Hippocampal formation (tissue), 2 donors: Measurements from ENCODE around the gene CELSR3.

Source experiments
- DNase-seq, 2 donors: peaks; one replicate each; lab custom pipeline; 2025; lab: John Stamatoyannopoulos, UW

Gene CELSR3

DNA sequence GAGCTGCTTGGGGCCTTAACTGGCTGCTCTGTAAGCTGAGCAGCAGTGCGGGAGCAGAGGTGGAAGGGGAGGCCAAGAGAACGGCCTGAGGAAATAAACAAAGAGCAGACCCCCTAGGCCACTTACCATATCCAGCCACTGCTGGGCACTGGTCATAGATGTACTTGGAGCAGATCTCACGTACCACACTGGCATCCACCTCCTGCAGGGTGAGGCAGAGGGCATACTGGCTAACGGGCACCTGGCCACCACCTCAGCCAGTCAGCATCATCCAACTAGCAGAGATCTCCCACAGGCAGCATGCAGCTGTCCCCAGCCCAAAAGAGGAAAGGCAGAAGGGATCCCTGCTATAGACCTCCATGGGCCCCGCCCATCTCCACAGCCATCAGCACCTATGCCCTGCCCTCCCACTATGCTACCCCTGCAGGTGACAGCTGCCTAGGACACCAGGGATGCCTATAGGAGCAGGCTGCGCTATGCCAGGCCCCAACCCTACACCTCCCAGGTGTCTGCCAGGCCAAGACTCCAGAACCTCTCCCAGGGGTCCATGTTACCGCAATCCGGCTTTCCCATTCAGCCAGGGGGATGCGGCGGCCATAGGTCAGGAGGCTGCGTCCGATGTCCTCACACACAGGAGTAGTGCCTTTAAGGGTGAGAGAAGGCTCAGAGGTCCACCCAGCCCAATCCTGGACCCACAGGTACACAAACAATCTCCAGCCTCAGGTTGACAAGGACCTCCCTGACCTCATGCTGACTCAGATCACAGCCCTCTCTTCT, 63.0 kb downstream of the CELSR3 start:
- DNase-seq = no peak

DNA sequence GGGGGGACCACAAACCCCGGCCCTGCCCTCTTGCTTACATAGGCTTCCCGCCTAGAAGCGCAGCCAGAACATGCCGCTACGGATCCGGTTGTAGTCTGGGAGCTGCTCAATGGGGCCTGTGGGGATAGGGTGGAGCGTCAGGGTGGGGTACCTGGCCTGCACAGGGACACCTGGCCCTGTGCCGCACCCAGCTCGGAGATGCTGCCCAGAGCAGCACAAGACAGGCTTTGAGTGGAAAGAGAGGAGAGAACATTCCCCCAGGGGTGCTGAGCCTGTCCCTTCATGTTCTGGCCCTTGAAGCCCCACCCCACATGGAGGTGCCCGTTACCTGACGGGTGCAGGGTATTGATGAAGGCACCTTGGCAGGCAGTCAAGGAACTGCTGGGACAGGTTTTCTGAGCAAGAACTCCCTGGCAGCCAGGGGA, 63.6 kb downstream of the CELSR3 start:
- DNase-seq = no peak

DNA sequence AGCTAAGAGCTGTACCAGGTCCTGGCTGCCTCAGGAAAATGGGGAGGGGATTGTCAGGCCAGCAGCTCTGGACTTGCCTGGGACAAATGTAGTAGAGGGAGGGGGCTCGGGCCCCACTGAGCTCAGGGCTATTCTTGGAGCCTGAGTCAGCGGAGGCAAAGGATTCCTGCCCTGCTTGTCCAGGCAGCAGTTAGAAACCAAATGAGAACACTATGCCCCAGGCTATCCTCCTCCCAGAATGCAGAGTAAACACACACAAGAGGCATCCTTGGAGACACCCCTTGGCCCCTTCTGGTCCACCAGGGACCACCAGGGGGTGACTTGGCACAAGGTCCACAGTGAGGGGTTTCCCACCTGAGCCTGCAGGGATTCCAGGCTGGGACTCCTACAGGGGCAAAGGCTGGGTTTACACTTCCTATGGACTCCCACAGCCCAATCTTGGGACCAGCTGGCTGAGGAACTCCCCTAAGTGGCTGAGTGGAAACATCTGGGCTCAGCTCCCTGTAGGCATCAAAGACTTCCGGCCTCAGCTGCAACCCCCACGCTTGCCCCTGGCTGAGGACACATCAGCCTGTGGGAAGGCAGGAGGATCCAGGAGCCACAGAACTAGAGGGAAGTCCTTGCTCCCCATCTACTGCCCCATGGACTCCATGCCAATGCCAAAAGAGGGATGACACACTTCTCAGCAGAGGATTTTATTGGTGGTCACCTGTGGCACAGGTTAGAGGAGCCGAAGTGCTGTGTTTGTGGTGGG, 64.2 kb downstream of the CELSR3 start:
- DNase-seq = no peak

DNA sequence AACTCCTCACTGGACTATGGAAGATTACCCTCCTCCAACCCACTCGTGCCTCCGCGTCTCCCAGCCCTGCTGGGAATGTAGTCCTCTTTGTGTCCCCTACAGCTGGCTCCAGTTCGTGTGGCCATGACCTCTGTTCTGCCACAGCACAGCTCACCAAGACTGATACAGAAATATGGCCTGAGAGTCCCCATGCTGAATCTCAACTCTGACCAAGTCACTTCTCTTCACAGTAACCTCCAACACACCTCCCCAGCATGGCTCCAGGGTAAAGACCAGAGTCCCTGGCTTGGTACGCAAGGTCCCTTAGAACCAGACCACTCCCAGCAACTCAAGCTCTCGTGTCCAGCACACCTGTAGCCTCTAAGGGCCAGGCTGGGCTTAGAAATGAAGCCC, 65.3 kb downstream of the CELSR3 start:
- DNase-seq = no peak

DNA sequence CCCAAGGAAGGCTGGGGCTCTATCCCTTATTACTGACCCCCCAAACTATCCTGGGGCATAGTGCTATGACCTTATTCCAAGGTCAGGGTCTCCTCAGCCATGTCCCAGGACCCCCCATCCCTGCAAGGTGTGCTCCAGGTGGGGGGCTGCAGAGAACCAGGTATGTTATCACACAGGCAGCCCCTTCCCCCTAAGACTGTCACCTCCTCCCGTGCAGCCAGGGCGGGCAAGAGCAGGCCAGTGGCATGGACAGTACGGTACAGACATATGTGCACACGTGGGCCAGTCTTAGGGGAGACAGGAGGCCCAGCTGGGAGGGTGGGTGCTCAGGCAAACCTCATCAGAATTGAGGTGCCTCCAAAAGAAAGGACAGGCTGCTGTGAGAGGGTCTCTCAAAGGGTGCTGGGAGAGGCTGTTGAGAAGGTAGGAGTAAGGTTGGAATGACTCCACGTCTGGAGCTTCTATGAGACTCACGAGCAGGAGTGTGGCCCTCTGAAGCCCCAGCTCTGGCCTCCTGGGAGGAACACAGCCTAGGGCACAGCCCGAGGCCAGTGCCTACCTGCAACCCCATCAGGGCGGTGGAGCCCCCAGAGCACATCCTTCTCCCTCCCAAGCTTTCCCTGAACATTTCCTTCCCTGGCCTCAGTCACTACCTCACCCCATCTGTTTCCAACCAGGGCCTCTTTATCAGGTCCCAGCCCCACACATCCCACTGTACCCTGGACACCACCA, 65.8 kb downstream of the CELSR3 start:
- DNase-seq = no peak

DNA sequence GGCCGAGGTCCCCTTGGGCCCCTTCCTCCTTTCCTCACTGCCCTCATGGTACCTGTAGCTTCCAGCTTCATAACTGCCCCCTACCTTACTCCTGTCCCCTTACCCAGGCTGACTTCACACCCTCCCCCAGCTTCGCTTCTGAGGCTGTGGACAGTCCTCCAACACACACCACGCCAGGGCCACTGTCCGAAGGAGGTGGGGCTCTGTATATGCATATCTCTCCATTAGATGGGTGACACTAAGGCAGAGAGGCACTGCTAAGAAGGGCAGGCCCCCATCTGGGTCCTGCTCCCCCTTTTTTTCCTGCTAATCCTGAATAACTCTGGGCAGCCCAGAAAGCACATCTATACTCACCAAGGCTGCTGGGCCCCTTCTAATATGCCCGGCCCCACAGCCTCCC, 66.5 kb downstream of the CELSR3 start:
- DNase-seq = no peak

DNA sequence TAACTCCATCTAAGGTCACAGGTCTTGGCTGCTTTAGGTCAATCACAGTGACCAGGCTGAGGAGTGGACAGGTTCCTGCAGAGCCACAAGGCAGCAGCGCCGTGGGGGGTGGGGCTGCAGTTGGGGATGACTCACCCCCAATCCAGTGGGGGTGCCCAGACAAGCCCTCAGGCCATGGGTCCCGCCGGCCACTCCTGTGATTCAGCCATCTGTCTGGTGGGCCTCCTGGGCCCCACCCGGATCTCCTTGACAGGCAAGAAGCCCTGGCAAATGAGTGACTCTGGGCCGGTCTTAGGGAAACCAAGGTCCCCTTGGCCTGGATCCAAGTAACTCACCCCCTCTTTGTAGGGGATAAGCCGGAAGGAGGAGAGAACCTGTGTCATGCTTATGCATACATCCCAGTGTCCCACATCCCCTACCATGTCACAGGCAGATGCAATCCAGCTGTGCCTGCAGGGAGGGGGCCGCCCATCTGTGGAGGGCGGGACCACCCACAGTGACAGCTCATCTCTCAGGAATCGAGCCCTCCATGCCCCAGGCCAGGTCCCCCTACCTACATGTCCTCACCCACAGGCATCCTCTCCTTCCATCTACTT, 67.1 kb downstream of the CELSR3 start:
- DNase-seq = no peak

DNA sequence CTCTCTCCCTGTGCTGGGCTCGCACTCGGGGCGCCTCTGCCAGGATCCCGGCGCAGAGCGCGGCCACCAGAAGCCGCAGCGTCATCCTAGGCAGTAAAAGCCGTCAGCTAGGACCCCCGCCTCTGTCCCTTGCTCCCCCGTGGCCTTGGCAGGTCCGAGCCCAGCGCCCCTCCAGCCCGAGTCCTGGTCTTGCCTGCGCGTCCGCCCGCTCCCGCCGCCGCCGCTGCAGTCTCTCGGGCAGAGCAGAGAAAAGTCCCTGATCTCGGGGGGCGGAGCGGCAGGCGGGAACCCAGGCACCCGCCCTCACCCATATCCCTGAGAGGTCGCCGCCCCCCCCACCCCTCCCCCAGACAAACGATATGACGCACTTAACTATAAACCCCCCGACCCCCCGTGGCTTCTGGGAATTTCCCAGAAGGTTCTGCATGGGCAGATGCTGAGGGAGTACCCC, 67.6 kb downstream of the CELSR3 start, which contains the start of gene COL7A1:
Gene COL7A1, minus strand, starts transcription at position 255 of the 451 bp plus-strand sequence. Its CDS starts 170 bp downstream, at position 85.
- DNase-seq = no peak

DNA sequence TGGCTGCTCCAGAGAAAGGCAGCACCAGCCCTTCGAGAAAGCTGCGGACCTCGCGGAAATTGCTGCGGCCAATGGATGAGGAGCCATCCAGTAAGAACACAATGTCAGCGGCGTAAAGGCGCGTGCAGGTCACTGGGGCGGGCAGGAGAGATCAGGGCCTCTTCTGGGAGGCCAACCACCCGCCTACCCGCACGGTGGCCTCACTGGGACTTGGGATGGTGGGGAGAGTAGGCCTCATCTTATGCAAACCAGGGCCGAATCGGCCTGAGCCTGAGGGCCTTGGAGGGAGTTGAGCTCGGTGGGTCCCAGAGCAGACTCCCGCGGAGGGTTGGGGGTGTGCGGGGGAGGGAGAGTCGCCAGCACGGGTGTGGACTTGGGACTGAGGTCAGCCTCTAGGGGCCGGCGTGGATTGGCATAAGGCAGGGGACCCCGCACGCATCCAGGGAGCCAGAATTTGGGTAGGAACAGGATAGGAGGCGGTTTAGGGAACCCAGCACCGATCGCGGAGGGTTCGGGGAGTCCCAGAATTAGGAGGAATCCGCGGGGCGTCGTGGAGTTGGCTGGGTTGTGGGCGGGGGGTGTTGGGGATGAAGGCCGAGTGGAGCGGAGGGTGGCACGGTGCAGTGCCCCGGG, 68.2 kb downstream of the CELSR3 start:
- DNase-seq = no peak

DNA sequence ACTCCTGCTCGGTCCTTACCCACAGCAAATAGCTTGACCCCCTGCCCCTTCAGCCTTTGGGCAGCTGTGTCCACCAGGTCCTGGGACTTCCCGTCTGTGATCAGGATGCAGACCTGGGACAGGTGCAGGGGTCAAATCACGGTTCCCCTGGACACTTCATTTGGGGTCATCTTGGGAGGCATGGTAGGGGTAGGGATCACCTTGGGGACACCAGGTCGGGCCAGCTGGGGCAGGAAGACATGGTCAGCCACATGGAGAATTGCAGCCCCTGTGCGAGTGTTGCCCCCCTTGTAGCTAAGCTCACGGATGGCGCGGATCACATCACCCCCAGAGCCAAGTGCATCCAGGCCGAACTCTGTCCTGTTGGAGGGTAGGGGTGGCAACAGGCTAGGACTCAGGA, 69.3 kb downstream of the CELSR3 start:
- DNase-seq = no peak

DNA sequence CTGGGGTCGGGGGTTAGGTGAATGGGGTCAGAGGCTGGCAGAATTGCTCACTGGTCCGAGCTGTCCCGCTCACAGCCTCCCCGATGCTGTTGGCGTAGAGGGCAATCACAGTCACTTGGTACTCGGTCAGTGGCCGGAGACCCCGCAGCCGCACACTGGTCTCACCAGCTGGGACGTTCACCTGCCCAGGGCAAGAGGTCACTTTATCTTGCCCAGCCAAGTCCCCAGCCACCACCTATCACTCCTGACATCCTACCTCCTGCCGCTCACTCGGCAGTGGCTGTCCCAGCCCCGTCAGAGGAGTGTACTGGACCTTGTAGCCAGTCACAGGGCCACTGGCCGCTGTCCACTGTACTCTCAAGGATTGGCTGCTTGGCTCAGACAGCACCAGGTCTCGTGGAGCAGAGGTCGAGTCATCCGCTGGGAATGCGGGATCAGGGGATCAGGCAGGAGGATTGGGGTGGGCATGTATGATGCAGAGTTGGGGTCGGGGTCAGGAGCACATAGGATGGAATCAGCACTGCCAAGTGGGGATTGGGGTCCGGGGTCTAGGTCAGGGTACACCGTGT, 70.1 kb downstream of the CELSR3 start:
- no peak for DNase-seq

DNA sequence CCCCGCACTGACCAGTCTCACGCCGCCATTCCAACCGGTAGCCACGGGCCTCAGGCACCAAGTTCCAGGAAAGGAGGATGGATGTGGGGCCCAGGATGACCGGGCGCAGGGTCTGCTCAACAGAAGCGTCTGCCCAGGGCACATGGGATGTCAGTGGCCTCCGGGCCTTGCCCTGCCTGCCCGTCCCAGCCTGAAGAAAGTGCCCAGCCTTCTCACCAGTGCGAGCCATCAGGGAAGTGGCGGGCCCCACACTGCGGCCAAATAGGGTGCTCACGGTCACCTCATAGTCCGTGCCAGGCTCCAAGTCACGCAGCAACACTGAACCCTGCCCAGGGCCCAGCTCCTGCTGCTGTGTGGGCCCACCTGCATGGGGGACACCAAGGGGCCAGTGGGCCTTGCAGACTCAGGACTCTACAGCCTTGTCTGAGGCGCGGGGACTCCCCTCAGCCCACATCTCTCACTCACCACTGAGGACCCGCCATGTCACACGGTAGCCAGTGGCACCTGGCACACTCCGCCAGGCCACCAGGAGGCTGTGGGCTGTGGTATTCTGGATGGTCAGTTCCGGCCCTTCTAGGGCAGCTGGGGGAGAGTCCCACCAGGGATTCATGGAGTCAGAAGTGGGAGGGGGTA, 70.7 kb downstream of the CELSR3 start:
- no peak for DNase-seq

DNA sequence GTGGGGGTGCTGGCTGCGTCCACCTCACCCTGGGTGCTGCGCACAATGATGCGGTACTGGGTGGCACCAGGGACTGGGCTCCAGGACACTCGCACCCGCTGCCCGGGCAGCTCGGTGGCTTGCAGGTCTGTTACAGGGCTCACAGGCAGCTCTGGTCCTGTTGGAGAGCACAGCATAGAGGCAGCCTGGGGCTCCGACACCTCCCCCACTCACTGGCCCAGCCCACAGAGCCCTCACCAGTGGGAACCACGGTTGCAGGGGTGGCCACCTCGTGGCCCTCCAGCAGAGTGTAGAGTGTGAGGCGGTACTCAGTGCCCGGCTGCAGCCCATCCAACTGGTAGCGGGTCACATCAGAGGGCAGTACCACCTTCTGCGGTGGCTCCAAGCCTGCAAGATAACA, 71.2 kb downstream of the CELSR3 start:
- no peak for DNase-seq

DNA sequence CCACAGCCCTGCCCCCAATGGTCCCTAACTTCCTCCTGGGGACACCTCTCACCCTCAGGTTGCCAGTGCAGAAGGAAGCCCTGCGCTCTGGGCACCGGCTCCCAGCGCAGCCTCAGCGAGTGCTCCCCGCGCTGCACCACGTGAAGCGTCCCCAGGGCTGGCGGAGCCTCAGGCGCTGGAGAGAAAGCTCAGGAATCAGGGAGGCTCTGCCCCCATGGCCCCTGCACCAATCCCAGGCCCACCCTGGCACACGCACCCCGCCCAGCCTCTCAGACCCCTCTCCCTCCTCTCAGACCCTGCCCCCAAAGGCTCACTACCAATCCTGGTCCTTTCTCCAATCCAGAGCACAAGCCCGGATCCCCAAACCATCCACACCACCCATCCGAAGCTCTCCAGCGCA, 74.5 kb downstream of the CELSR3 start:
- DNase-seq = no peak

DNA sequence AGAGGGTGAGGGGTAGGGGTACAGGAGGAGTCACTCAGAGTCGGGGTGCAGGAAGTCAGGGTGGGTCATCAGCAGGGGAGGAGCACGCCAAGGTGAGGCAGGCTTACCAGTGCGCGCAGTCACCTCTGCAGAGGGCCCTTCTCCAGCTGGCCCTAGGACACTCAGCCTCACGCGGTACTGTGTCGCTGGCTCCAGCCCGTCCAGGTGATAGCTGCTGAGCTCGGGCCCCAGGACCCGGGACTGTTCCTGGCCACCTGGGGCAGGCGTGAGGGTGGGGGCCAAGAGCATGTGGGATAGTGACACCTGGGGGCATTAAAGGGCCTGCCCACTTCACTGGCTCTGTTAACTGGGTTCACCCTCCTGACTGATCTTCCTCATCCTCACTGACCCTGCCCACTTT, 75.0 kb downstream of the CELSR3 start:
- no peak for DNase-seq
